Stimulated activated CD4-positive, alpha-beta T cell treated with anti-CD3 and anti-CD28 coated beads, Interleukin-2, amount 100 ng/mL, for 48 hours (primary cell): ENCODE measurements around the gene TP53AIP1.
"Not testable (repeated sequence)": the region's sequence is repeated elsewhere in the genome, so short reads cannot be mapped to it uniquely, and the experiment has no call there.

Source experiments
- DNase-seq, 2 donors: peaks; one replicate each; pipeline ENCODE4 v3.0.0-alpha.2; 2020

Gene TP53AIP1

DNA sequence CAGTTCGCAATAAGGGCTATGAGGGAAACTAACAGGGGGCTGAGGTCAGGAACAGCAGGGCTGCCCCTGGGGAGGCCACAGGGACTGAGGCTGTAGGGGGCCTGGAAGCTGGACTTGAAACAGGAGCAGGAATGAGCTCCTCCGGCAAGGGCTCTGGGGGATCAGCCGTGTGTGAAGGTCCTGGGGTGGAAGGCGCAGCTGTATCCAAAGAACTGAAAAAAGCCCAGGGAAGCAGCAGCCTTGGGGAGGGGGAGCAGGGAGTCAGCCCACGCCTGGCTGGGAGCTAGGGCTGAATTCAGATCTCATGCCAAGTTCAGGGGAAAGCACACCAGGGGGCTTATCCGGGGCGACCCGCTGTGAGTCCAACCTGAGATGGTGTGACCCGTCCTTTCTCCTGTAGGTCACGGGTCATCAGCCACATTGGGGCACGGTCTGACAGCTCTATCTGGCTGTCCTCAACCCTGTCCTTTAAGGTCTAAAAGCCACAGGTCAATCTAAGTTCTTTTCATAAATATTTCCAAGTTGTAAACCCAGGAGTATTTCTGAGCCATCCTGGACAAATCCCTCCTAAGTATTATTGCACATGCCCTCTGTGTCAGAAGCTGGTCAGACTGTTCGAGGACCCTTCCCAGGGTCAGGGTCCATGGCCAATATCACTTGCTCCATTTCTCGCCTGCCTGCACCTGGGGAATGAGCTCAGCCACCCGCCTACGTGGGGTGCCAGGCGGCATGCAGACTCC lies 18.0 kb downstream of the TP53AIP1 start:
- DNase-seq, result no peak

DNA sequence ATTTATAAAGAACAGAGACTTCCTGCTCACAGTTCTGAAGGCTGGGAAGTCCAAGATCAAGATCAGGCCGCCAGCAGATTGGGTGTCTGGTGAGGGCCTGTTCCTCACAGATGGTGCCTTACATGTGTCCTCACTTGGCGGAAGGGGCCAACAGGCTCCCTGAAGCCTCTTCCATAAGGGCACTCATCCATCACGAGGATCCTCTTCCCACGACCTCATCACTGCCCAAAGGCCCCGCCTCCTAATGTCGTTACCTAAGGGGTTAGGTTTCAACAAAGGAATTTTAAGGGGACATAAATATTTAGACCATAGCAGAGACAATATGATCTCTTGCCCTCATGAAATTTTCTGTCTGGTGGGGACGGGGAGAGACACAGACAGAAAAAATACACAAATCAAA lies 18.6 kb downstream of the TP53AIP1 start:
- no peak for DNase-seq

DNA sequence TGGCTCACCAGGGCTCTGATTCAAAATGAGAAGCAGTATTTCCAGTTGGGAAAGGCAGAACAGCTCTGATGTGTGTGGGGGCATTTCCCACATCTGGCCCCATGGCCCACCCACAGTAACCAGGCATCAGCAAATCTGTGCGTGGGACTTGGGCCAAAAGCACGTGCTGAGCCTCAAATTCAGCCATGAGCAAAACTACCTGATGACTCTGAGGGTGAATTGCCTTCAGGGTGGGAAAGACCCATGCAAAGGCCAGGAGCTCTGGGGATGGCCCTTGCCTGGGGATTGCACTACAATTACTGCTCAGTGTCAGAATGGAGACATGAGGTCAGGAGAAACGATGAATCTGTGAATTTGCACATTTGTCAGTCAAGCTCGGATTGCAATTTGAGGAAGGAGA lies 20.9 kb downstream of the TP53AIP1 start:
- DNase-seq, result no peak

DNA sequence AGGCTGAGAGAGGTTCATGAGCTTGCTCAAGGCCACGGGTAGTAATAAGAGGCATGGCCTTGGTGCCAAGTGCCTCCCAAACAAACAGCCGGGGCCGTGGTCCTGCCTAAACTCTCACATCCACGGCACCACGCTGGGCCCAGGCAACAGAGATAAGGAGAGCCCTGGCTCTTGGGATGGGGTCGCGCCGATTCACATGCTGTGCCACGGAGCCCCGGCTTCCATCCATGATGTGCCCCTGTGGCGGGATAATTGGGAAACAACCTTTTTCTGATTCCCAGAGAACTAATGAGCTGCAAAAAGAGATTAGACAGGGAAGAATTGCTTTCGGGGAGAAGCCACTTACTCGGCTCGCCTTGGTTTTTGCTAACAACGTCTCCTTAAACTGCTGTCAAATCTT lies 22.0 kb downstream of the TP53AIP1 start:
- DNase-seq, result no peak

DNA sequence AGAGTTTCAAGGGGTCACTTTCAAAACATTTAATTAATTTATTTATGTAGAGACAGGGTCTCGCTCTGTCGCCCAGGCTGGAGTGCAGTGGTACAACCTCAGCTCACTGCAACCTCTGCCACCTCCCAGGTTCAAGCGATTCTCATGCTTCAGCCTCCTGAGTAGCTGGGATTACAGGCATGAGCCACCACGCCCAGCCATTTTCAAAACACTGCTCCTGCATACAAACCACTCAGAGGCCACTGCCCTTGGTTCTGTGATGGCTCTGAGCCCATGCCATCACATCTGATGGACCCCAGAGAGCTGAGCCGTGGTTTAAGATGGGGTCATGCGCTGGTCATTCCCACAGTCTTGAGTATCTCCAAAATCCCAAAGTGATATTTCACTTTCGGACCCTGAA lies 23.0 kb downstream of the TP53AIP1 start:
- not testable (repeated sequence) for DNase-seq

DNA sequence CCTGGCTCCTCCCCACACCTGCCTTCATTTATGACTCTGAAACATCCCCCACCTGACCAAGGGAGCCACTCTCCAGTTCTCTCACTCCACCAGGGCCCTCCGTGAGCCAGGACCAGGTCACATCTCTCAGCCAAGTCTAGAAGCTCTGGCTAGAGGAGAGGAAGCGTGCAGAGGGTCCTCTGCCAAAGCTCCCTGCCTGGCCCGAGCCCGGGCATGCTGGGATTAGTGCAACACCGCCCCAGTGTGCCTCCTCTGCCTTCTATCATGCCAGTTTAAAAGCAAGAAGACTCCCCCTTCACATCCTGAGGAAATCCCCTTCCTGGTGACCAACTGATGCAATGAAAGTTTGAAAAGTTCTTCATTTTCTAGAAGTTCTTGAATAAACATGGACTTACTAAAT lies 23.5 kb downstream of the TP53AIP1 start:
- no peak for DNase-seq

DNA sequence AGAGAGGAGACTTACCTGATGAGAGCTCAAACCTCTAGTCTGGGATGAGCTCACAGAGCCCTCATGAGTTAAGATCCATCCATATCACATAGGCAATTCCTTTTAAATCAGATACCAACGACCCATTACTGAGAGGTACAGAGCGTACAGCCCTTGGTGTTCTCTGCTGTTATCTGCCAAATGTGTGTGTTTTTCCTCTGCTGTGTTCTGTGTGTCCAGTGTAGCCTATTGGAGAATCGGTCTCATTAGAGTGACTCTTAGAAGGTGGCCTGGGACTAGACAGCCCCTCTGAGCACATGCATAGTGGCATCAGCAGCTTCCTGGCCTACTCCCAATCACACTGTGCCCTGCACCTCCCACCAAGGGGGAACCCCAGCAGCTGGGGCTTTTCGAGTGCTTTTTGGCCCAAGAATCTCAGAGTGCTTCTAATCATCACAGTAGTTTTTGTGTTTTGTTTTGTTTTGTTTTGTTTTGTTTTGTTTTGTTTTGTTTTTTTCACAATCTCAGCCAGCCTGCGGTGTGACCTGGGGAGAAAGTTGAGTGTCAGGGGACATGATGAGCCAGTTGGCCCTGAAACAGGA lies 25.4 kb downstream of the TP53AIP1 start:
- DNase-seq, result no peak

DNA sequence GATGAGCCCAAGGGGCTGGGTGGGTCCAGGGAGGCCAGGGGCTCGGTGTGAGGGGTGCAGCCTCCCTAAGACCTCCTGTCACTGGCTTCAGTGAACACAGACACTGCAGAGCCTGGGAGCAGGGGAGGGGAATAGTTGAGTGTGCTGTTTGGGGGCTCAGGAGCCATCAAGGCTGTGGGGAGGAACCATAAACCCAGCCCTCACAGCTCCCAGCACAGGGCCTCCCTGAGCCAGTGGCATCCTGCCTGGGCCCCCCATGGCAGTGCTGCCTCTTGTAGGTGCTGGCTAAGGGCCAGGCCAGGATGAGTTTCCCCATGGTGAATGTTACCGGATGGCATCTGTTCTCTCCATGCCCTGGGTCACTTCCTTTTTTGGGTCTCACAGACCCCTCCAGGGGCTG lies 26.0 kb downstream of the TP53AIP1 start:
- no peak for DNase-seq

DNA sequence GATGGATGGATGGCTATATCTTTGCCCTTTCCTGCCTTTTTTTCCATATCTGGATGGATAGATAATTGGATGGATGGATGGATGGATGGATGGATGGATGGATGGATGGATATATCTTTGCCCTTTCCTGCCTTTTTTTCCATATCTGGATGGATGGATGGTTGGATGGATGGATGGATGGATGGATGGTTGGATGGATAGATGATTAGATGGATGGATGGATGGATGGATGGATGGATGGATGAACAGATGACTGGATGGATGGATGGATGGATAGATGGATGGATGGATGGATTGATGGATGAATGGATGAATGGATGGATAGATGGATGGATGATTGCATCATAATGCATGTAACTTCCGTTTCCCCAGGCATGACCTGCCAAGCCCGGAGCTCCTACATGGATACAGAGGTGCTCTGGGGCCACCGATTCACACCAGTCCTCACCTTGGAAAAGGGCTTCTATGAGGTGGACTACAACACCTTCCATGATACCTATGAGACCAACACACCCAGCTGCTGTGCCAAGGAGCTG lies 26.6 kb downstream of the TP53AIP1 start:
- no peak for DNase-seq

DNA sequence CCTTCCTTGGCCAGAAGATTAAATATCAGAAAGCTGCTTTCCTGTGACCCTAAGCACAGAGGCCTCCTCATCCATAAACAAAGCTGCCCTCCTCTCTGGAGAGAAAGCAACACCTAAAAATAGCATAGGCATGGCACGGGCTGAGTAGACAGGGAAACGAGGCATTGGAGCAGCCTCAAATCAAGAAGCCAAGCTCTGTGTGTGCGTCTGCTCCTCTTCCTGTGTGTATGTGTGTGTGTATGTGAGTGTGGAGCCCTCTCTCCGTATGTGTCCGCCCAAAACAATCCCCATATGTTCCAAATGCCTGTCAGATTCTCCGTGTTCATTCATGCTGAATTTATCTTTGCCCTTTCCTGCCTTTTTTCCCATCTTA lies 27.5 kb downstream of the TP53AIP1 start:
- DNase-seq, result no peak

DNA sequence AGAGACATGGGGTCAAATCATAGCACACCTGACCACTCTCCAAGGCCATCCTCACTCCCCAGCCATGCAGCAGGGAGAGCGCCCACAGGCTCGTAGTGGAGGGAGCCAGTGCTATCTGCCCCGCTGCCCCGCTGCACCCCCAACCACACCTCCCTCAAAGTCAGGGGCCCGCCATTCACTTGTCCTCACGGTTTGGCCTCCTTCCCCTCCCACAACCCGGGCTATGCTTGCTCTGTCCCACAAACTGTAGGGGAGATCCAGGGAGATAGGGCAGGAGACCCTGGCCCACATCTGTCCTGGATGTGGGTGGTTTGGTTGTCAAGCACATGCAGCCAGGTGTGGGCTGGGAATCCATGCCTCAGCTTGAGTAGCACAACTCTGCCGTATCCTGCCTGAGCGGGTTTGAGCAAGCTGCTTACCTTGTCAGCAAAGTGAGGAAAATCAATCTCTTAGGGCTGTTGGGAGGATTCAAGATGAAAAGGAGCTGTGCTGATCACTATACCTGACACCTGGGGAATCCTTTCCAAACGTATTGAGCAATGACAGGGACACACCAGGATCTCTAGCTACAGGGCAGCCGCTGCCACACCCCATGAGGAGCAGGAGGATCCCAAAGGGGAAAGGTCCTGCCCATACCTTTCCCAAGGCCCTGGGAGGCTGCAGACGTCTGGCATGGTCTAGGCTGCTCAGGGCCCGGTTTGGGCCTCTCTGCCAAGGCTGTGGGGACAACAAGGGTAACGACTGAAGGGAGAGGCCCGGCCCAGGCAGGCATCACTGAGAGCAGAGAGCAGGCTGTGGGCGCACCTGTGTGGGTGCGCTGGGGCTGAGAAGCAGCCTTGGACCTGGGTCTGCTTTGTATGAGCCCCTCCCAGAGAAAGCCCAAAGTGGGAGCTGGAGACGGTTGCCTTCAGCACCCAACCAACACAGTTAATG lies 28.2 kb downstream of the TP53AIP1 start:
- no peak for DNase-seq

DNA sequence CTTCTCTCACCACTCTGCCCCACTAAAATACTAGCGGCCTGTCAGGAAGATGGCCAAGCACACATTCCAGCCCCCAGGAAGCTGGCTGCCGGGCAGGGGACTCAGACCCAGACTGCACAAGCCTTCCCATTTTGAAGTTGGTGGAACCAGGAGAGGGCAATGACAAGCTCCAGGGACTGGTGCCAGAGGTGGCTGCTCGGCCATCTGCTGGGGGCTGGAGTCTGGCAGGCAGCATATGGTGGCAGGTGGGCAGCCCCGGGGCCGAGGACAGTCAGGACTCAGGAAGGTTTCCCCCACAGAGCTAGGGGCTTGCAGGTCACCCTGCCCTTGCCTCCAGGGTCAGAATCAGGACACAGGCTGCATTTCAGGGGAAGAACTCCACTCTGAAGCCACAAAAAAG lies 28.9 kb downstream of the TP53AIP1 start:
- no peak for DNase-seq

DNA sequence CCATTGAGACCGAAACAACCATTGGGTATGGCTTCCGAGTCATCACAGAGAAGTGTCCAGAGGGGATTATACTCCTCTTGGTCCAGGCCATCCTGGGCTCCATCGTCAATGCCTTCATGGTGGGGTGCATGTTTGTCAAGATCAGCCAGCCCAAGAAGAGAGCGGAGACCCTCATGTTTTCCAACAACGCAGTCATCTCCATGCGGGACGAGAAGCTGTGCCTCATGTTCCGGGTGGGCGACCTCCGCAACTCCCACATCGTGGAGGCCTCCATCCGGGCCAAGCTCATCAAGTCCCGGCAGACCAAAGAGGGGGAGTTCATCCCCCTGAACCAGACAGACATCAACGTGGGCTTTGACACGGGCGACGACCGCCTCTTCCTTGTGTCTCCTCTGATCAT lies 31.0 kb downstream of the TP53AIP1 start:
- no peak for DNase-seq

DNA sequence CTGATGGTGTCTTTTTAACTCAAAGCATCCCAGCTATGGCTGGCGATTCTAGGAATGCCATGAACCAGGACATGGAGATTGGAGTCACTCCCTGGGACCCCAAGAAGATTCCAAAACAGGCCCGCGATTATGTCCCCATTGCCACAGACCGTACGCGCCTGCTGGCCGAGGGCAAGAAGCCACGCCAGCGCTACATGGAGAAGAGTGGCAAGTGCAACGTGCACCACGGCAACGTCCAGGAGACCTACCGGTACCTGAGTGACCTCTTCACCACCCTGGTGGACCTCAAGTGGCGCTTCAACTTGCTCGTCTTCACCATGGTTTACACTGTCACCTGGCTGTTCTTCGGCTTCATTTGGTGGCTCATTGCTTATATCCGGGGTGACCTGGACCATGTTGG lies 31.4 kb downstream of the TP53AIP1 start:
- no peak for DNase-seq

DNA sequence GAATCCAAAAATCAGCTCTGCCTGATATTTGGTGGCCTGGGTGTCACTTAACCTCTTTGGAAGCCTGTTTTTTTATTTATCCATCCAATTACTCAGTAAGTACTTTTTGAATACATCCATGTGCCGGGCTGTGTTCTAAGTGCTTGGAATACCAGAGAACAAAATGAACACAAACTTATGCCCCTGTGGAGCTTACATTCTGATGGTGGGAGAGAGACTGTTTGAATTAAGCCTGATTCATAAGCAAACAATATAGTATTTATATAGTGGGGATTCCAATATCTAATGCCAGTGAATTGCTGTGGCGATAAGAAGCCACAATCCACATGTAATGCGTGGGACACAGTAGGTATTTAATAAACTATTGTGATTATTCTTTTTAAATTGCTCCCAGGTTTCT lies 32.1 kb downstream of the TP53AIP1 start:
- DNase-seq, result no peak

DNA sequence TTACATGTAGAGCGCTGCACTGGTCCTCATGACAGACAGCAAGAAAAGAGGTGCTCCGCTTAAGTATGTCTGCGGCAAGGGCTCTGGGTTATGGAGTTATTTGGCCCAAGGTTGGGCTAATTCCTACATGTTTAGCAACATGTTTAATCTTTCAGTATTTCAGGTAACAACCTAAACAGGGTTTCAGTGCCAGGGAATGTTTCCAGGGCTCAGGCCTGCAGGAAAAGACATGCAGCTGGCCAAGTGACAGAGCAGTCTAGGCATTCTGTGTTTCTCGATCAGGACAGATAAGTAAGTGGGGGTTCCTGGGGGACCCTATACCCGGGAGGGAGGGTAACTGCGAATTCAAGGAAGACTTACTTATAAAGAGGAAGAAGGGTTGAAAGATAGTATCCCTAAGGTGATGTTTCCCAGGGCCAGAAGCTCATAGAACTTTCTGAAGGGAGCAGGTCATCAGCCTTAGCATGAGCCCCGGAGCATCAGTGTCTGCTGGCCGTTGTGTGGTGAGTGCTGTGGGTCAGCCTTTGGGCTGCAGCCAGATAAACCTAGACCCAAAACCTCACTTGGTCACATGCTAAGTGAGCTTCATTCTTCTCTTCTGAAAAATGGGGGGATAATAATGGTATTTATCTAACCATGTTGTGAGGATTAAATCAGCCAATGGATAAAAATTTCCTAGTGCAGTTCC lies 33.1 kb downstream of the TP53AIP1 start:
- no peak for DNase-seq

DNA sequence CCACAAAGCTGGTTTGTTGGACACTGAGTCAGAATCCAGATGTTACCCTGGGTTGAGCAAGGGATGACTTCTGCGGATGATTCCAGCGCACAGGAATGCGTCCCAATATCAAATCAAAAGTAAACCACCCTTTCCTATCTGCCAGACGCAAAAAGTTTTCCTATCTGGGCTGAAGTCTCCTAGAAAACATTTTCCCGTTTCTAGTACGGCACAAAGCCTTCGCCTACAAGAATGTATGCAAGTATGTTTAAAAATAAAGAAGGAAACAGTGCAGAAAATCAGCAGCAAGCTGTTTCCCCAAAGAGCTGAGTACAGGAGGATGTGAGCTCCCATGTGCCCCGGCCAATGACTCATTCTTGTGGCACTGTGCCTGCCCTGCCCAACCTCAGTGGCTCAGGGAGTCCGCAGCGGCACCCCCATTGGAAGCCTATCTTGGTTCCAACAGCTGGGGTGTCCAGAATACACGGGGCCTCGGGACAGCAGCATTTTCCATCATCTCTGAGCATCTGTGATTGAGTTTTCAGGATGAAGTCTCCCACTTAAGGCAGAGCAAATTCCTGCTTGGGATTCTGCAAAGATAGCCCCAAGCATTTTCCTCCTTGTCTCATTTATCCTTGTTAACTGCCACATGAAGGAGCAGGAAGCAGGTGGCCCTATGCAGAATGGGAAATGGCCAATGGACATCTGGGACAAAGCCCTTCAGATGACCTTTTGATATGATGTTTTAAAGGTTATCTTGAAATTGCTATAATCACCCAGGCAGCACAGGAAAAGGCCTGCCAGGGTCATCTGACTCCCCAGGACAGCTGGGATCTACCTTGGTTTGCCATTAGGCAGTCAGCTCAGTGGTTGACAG lies 34.1 kb downstream of the TP53AIP1 start:
- no peak for DNase-seq

DNA sequence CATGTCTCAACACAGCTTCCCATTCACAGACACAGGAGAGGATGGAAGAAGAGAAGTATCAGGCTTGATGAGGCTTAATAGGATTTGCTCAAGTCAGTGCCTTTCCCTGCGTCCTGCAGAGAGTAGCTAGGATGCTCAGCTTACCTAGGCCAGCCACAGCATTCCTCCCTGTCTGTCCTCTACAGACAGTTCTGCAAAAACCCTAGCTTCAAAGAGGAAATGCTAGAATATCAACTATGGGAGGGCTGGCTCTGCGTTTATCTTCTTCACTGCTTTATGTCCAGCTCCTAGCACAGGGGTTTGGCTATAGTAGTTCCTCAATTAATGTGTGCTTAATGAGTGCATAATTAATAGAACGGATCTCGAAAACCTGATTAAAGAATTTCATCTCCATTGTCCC lies 35.1 kb downstream of the TP53AIP1 start:
- DNase-seq, result no peak

DNA sequence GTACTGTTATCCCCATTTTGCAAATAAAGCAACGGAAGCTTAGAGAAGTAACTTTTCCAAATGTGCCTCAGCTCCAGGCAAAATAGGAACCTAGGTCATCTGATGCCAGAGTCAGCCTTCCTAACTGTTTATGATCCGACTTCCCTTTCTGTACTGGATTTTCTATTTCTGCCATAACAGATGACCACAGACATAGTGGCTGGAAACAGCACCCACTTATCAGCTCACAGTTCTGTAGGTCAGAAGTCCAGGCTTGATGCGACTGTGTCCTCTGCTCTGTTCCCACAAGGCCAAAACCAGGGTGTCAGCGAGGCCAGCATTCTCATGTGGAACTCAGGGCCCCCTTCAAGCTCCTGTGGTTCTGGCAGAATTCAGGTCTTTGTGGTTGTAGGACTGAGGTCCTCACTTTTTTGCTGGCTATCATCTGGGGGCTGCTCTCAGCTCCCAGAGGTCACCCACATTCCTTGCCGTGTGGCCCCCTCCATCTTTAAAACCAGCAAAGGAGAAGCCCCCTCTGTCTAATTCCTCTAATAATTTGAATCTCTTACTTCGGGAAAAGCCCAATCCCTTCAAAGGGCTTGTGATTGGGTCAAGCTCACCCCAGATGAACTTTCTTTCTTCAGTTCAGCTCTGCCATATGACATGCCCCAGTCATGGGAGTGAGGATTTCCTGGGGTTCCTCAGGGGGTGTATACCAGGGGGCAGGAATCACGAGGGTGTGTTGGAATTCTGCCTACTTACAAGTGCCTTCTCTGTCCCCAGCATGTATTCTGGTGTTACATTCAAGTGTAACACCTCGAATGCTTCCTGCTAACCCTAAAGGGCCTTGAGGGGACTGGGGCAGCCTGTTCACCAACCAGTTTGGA lies 36.3 kb downstream of the TP53AIP1 start:
- DNase-seq, result no peak

DNA sequence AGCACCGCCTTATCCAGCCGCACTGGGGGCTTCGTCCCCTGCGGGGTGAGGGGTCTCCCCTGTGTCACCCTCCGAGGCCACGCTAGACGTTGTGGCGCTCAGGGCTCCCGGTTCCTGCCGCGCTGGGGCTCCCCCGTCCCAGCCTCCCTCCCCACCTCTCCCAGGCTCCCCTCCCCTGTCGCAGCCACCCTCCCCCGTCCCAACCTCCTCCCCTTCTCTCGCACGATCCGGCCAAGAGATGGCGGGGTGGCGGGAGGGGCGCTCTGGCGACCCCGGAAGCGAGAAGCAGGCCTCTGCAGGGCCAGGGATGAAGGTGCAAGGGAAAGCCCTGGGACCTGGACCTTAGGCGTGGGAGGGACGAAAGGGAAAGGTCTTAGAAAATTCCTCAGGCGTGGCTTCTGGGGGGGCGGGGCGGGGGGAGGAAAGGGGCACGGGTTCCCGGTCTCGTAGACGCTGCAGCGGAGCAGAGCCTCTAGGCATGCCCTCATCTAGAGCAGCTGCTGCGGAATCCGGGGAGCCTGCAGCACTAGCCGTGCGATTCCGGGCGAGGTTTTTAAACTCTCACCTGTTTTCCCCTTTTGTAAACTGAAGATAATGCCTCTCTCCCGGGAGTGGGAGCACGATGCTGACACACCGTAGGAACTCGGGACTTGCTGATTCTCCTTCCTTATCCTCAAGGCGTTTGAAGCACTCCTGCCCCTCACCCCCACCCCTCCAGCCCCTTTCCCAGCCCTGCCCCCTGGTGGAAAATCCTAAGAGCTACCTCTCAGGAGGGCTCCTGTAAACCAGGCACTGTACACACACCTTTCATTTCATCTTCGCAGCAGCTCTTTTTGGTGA lies 37.1 kb downstream of the TP53AIP1 start:
- peak; percentile 42 to 50 for DNase-seq
